IPS-20b (cell line): ENCODE measurements around the gene ZNF438.
"Not testable (repeated sequence)": the region's sequence is repeated elsewhere in the genome, so short reads cannot be mapped to it uniquely, and the experiment has no call there.

Experiments
- H3K27ac ChIP-seq: one replicate; pipeline ENCODE4 v1.5.1; 2013; ENCODE audit warnings: low read length
- H3K27me3 ChIP-seq: 2 replicates; pipeline ENCODE4 v1.6.1; 2013; ENCODE audit warnings: mild to moderate bottlenecking, low read length, inconsistent platforms; ENCODE audit not compliant: insufficient read depth
- H3K36me3 ChIP-seq: 2 replicates; pipeline ENCODE4 v1.6.1; 2013; ENCODE audit warnings: low read depth, mild to moderate bottlenecking, inconsistent platforms, low read length, moderate library complexity; ENCODE audit not compliant: insufficient read depth
- H3K4me1 ChIP-seq: 2 replicates; pipeline ENCODE4 v1.6.1; 2013; ENCODE audit warnings: mild to moderate bottlenecking, control low read depth, inconsistent platforms, low read length, moderate library complexity; ENCODE audit not compliant: insufficient read depth
- H3K4me3 ChIP-seq: 2 replicates; pipeline ENCODE4 v1.5.1; 2013; ENCODE audit warnings: mild to moderate bottlenecking, low read length, inconsistent platforms
- H3K9ac ChIP-seq: 2 replicates; pipeline ENCODE4 v1.6.1; 2013; ENCODE audit warnings: low read depth, mild to moderate bottlenecking, inconsistent platforms, low read length, moderate library complexity
- H3K9me3 ChIP-seq: 2 replicates; pipeline ENCODE4 v1.6.1; 2013; ENCODE audit warnings: mild to moderate bottlenecking, low read depth, low read length, inconsistent platforms; ENCODE audit not compliant: insufficient read depth

The ZNF438 gene

GRCh38 chr10:31070025-31070424 is 38.4 kb upstream of the ZNF438 start:
- Histone ChIP-seq H3K9me3 (no peaks in the 10 kb centered on the region), H3K9ac (no peak overlapping the region), H3K4me1 (peaks cover 23% of the 10 kb centered on the region), H3K27me3 (no peaks in the 10 kb centered on the region), H3K4me3 (no peak overlapping the region), H3K27ac (no peak overlapping the region), H3K36me3 (no peaks in the 10 kb centered on the region)

GRCh38 chr10:31069411-31069810 is 37.7 kb upstream of the ZNF438 start:
- no peaks in the 10 kb centered on the region for H3K9me3 ChIP-seq
- no peak overlapping the region for H3K9ac ChIP-seq
- H3K4me3 ChIP-seq: no peak overlapping the region
- no peaks in the 10 kb centered on the region for H3K36me3 ChIP-seq
- H3K4me1 ChIP-seq: peaks cover 21% of the 10 kb centered on the region
- no peak overlapping the region for H3K27ac ChIP-seq
- no peaks in the 10 kb centered on the region for H3K27me3 ChIP-seq

GRCh38 chr10:31064348-31064747 is 32.7 kb upstream of the ZNF438 start:
- H3K4me3 ChIP-seq: no peak overlapping the region
- H3K4me1 ChIP-seq: no peaks in the 10 kb centered on the region
- no peak overlapping the region for H3K27ac ChIP-seq
- H3K36me3 ChIP-seq: no peaks in the 10 kb centered on the region
- no peaks in the 10 kb centered on the region for H3K27me3 ChIP-seq
- H3K9ac ChIP-seq: no peak overlapping the region
- H3K9me3 ChIP-seq: no peaks in the 10 kb centered on the region

- Histone ChIP-seq H3K9me3 (no peaks in the 10 kb centered on the region), H3K4me1 (no peaks in the 10 kb centered on the region), H3K4me3 (no peak overlapping the region), H3K9ac (no peak overlapping the region), H3K36me3 (no peaks in the 10 kb centered on the region), H3K27me3 (no peaks in the 10 kb centered on the region), H3K27ac (no peak overlapping the region)
Measured at GRCh38 chr10:31063841-31064240, 32.2 kb upstream of the ZNF438 start.

GRCh38 chr10:31062856-31063255 is 31.2 kb upstream of the ZNF438 start:
- Histone ChIP-seq H3K27ac (no peak overlapping the region), H3K9ac (no peak overlapping the region), H3K36me3 (no peaks in the 10 kb centered on the region), H3K27me3 (no peaks in the 10 kb centered on the region), H3K9me3 (no peaks in the 10 kb centered on the region), H3K4me1 (no peaks in the 10 kb centered on the region), H3K4me3 (no peak overlapping the region)

- Histone ChIP-seq H3K9ac (no peak overlapping the region), H3K27ac (no peak overlapping the region), H3K4me1 (no peaks in the 10 kb centered on the region), H3K9me3 (no peaks in the 10 kb centered on the region), H3K27me3 (no peaks in the 10 kb centered on the region), H3K4me3 (no peak overlapping the region), H3K36me3 (no peaks in the 10 kb centered on the region)
Measured at GRCh38 chr10:31061941-31062340, 30.3 kb upstream of the ZNF438 start.

- Histone ChIP-seq H3K9ac (no peak overlapping the region), H3K4me1 (no peaks in the 10 kb centered on the region), H3K4me3 (no peak overlapping the region), H3K27me3 (no peaks in the 10 kb centered on the region), H3K27ac (no peak overlapping the region), H3K36me3 (no peaks in the 10 kb centered on the region), H3K9me3 (no peaks in the 10 kb centered on the region)
Measured at GRCh38 chr10:31058795-31059703, 27.4 kb upstream of the ZNF438 start.

- H3K9me3 ChIP-seq, H3K27ac ChIP-seq, H3K27me3 ChIP-seq, H3K9ac ChIP-seq, H3K4me3 ChIP-seq, H3K4me1 ChIP-seq, H3K36me3 ChIP-seq: not testable (repeated sequence)
Measured at GRCh38 chr10:31056678-31057077, 25.0 kb upstream of the ZNF438 start.

GRCh38 chr10:31055573-31056251 is 24.0 kb upstream of the ZNF438 start:
- H3K4me1 ChIP-seq: no peaks in the 10 kb centered on the region
- no peaks in the 10 kb centered on the region for H3K27me3 ChIP-seq
- no peak overlapping the region for H3K27ac ChIP-seq
- H3K9ac ChIP-seq: no peak overlapping the region
- no peak overlapping the region for H3K4me3 ChIP-seq
- no peaks in the 10 kb centered on the region for H3K36me3 ChIP-seq
- no peaks in the 10 kb centered on the region for H3K9me3 ChIP-seq

- Histone ChIP-seq H3K27ac (no peak overlapping the region), H3K27me3 (no peaks in the 10 kb centered on the region), H3K4me3 (no peak overlapping the region), H3K9me3 (no peaks in the 10 kb centered on the region), H3K36me3 (no peaks in the 10 kb centered on the region), H3K4me1 (no peaks in the 10 kb centered on the region), H3K9ac (no peak overlapping the region)
Measured at GRCh38 chr10:31051703-31052102, 20.0 kb upstream of the ZNF438 start.

GRCh38 chr10:31042670-31043069 is 11.0 kb upstream of the ZNF438 start:
- Histone ChIP-seq H3K27me3 (no peaks in the 10 kb centered on the region), H3K9ac (no peak overlapping the region), H3K4me3 (no peak overlapping the region)

GRCh38 chr10:31041011-31041410 is 9.3 kb upstream of the ZNF438 start:
- Histone ChIP-seq H3K4me1 (peaks cover 5% of the 10 kb centered on the region; the same call in 1 of the 2 replicates), H3K36me3 (no peaks in the 10 kb centered on the region), H3K9me3 (no peaks in the 10 kb centered on the region)

More at GRCh38 chr10:31042670-31043069, 11.0 kb upstream of the ZNF438 start:
- H3K4me1 ChIP-seq: no peaks in the 10 kb centered on the region
- no peaks in the 10 kb centered on the region for H3K9me3 ChIP-seq
- H3K27ac ChIP-seq: no peak overlapping the region
- H3K36me3 ChIP-seq: no peaks in the 10 kb centered on the region

More at GRCh38 chr10:31041011-31041410, 9.3 kb upstream of the ZNF438 start:
- no peak overlapping the region for H3K9ac ChIP-seq
- no peak overlapping the region for H3K27ac ChIP-seq
- no peaks in the 10 kb centered on the region for H3K27me3 ChIP-seq
- no peak overlapping the region for H3K4me3 ChIP-seq
